Muscle of leg (tissue), 11 donors: ENCODE measurements around the gene RNF115. TPM values are rescaled to one million over a fixed set of nuclear protein-coding genes. Genes with fewer than 3 reads are reported as not detected.
"Not testable (repeated sequence)": the region's sequence is repeated elsewhere in the genome, so short reads cannot be mapped to it uniquely, and the experiment has no call there.

ENCODE experiments used
- DNase-seq: peaks from one replicate; pipeline ENCODE4 v3.0.0; 2013
- H3K27ac ChIP-seq: one replicate; pipeline ENCODE4 v1.5.1; 2013; ENCODE audit warnings: mild to moderate bottlenecking, low read length, control low read depth
- H3K27me3 ChIP-seq: one replicate; pipeline ENCODE4 v1.6.1; 2013; ENCODE audit warnings: low read length; ENCODE audit not compliant: control insufficient read depth, insufficient read depth
- H3K36me3 ChIP-seq: one replicate; pipeline ENCODE4 v1.6.1; 2013; ENCODE audit warnings: low read length; ENCODE audit not compliant: control insufficient read depth, insufficient read depth
- H3K4me1 ChIP-seq: one replicate; pipeline ENCODE4 v1.6.1; 2013; ENCODE audit warnings: low read length; ENCODE audit not compliant: control insufficient read depth, insufficient read depth
- H3K4me3 ChIP-seq: one replicate; pipeline ENCODE4 v1.5.1; 2013; ENCODE audit warnings: low read length, control low read depth
- H3K9me3 ChIP-seq: replicated peaks from 2 replicates; pipeline ENCODE4 v1.6.1; 2013; ENCODE audit warnings: low read depth, low read length; ENCODE audit not compliant: control insufficient read depth
- WGBS: methylation state at CpG from one replicate; pipeline ENCODE4 v1.1.5; 2013; ENCODE audit warnings: missing lambda C conversion rate; ENCODE audit not compliant: insufficient coverage; 5-methylcytosine and 5-hydroxymethylcytosine counted together
- polyA plus RNA-seq, 8 donors: library from polyadenylated mRNA; unstranded; fragments of 120-200 nt; gene quantifications; one replicate each; pipeline versions ENCODE4 v1.2.1 to v1.2.3, GENCODE V29; 2013; ENCODE audit warnings: inconsistent platforms in 1 of 8, low replicate concordance in 1 of 8; ENCODE audit not compliant: insufficient read length in 8 of 8, insufficient read depth in 1 of 8
- total RNA-seq: library from RNA; stranded (reverse); fragments of 120-200 nt; gene quantifications from one replicate; pipeline ENCODE4 v1.2.4, GENCODE V29; 2013

RNF115 gene
- total and polyA plus RNA-seq, 9 donors: 10.8 to 18.8 (median 13.7) TPM

DNA sequence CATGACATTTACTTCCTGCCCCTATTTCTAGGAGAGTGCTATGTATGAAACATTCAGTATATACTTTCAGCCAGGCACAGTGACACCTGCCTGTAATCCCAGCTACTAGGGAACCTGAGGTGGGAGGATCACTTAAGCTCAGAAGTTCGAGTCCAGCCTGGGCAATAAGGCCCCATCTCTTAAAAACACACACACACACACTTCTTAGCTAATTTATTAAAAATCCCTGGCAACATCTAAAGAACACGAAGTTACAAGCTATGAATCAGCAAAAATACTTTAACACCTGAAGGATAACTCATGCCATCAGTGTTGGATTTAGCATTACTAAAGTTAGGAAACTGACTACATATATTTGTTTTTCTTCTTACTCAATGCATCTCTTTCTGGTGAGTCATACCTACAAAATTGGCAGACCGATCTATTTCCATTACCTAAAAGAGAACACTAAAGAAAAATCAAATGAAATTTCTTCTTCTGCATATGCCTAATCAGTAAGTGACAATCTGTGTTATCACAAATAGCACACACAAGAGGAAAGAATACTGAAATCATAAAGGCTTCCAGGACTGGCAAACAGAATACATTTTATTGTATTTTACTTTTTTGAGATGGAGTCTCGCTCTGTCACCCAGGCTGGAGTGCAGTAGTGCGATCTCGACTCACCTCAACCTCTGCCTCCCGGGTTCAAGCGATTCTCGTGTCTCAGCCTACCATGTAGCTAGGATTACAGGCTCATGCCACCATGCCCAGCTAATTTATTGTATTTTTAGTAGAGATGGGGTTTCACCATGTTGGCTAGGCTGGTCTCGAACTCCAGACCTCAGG is 41.4 kb downstream of the RNF115 start:
- H3K27me3 ChIP-seq: no peaks in the 10 kb centered on the region
- DNase-seq: peak; percentile 70
- no peak overlapping the region for H3K27ac ChIP-seq
- no peak overlapping the region for H3K4me3 ChIP-seq
- no peaks in the 10 kb centered on the region for H3K4me1 ChIP-seq
- no peaks in the 10 kb centered on the region for H3K9me3 ChIP-seq
- peaks cover 7% of the 10 kb centered on the region for H3K36me3 ChIP-seq
- no CpG with 5 or more reads among the region's 10 CpGs for WGBS

DNA sequence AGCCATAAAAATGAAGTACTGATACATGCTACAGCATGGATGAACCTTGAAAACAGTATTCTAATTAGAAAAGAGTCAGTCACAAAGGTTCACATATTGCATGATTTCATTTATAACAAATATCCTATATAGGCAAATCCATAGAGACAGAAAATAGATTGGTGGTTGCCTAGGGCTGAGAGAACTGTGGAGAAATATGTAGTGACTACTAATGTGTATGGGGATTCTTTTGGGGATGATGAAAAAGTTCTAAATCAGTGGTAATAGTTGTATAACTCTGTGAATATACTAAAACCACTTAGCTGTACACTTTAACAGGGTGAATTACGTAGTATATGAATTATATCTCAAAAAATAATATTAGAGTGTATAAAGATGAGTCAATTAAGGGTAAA is 45.8 kb downstream of the RNF115 start:
- H3K27ac ChIP-seq: no peak overlapping the region

DNA sequence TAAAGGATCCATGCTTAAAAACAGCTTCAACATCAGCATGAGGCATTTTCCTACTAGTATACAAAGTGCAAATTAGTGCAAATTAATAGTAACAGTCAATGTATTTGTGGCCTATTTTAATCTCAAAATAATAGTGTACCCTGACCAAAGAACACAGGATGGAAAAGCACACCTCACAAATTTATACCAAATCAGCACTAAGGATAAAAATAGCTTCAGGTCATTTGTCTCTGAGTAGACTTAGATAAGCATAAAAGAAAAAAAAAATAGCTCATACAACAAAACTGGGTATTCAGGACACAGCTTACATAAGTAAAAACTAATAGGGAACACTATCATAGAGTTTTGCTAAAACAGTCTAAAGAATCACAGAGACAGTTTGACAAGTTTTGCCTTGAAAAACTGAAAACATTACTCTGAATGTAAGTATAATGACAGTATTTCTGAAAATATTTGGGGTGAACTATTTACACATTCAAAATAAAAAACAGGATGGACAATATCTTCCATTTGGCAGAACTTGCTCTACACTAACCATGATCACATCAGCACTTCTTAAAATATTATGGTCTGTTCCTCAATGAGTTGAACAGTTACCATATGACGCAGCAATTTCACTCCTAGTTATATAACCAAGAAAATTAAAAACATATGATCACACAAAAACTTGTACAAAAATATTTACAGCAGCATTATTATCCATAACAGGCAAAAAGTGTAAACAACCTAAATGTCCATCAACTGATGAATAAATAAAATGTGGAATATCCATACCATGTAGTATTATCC is 46.3 kb downstream of the RNF115 start:
- no peak overlapping the region for H3K4me3 ChIP-seq
- H3K27me3 ChIP-seq: no peaks in the 10 kb centered on the region
- WGBS: no CpG with 5 or more reads among the region's 1 CpG
- H3K9me3 ChIP-seq: no peaks in the 10 kb centered on the region
- no peaks in the 10 kb centered on the region for H3K4me1 ChIP-seq
- H3K27ac ChIP-seq: no peak overlapping the region
- DNase-seq: peak; percentile 8
- H3K36me3 ChIP-seq: peaks cover 4% of the 10 kb centered on the region

More for the DNA sequence above, 45.8 kb downstream of the RNF115 start:
- Histone ChIP-seq H3K36me3 (peaks cover 4% of the 10 kb centered on the region), H3K27me3 (no peaks in the 10 kb centered on the region), H3K4me1 (no peaks in the 10 kb centered on the region), H3K9me3 (no peaks in the 10 kb centered on the region), H3K4me3 (no peak overlapping the region)
- DNase-seq: no peak
- no CpG with 5 or more reads among the region's 1 CpG for WGBS

DNA sequence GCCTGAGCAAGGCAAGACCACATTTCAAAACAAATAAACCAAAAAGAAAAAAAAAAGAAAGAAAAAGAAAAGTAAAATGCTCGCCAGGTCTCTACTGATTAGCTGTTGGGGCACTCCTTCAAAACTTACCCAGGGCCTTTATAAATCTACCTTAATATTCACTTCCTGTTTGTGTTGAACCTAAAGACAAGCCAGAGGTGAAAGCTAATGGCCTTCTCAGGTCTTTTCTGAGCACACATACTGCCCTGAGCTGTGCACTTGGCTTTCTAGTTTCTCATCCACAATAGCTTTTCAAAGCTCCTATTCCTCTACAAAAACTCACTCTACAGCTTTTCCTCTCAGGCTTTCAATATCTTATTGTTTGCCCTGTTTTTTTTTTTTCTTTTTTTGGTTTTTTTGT is 50.5 kb downstream of the RNF115 start:
- Histone ChIP-seq H3K27ac (no peak overlapping the region), H3K36me3 (peaks cover 6% of the 10 kb centered on the region), H3K4me1 (no peaks in the 10 kb centered on the region), H3K27me3 (no peaks in the 10 kb centered on the region), H3K4me3 (no peak overlapping the region), H3K9me3 (no peaks in the 10 kb centered on the region)
- no CpG with 5 or more reads among the region's 1 CpG for WGBS
- DNase-seq: no peak

DNA sequence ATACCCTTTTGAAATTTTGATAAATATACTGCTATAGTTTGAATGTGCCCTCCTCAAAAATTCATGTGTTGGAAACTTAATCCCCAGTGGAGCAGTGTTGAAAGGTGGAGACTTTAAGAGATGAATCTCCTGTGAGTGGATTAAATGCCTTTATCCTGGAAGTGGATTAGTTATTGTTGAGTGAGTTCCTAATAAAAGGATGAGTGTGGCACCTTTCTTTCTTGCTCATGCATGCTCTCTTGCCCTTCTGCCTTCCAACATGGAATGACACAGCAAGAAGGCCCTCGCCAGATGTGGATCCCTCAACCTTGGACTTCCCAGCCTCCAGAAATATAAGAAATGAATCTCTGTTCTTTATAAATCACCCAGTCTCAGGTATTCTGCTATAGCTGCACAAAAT is 52.8 kb downstream of the RNF115 start:
- no peaks in the 10 kb centered on the region for H3K9me3 ChIP-seq
- no peaks in the 10 kb centered on the region for H3K27me3 ChIP-seq
- DNase-seq: no peak
- no peak overlapping the region for H3K4me3 ChIP-seq
- no peaks in the 10 kb centered on the region for H3K4me1 ChIP-seq
- peaks cover 6% of the 10 kb centered on the region for H3K36me3 ChIP-seq
- no CpG with 5 or more reads among the region's 1 CpG for WGBS
- H3K27ac ChIP-seq: no peak overlapping the region

DNA sequence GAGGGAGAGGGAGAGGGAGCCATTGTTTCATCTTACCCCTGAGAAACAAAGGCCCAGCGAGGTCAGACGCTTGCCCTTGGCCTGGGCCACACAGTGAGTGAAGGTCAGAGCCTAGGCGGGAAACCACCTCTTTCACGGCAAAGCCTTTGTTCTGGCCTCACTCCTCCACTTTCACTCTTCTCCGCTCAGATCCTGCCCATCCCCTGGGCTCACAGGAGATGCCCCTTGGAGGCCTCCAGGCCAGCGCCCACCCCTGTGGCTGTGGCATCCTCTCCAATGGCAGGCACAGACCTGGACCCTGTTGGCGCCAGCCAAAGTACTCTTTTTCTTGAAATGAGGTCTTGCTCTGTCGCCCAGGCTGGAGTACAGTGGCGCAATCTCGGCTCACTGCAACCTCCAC is 55.9 kb downstream of the RNF115 start:
- H3K27ac ChIP-seq, H3K9me3 ChIP-seq, H3K27me3 ChIP-seq, H3K4me1 ChIP-seq, H3K36me3 ChIP-seq, H3K4me3 ChIP-seq, DNase-seq: not testable (repeated sequence)
- WGBS: no CpG with 5 or more reads among the region's 10 CpGs

DNA sequence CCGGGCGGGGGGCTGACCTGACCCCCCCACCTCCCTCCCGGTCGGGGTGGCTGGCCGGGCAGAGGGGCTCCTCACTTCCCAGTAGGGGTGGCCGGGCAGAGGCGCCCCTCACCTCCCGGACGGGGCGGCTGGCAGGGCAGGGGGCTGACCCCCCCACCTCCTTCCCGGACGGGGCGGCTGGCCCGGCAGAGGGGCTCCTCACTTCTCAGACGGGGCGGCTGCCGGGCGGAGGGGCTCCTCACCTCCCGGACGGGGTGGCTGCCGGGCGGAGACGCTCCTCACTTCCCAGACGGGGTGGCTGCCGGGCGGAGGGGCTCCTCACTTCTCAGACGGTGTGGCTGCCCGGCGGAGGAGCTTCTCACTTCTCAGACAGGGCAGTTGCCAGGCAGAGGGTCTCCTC is 57.0 kb downstream of the RNF115 start:
- H3K36me3 ChIP-seq, H3K27me3 ChIP-seq, H3K27ac ChIP-seq, DNase-seq, H3K4me3 ChIP-seq, H3K9me3 ChIP-seq, H3K4me1 ChIP-seq: not testable (repeated sequence)
- 98% methylated on average over 21 of the region's 29 CpGs for WGBS

DNA sequence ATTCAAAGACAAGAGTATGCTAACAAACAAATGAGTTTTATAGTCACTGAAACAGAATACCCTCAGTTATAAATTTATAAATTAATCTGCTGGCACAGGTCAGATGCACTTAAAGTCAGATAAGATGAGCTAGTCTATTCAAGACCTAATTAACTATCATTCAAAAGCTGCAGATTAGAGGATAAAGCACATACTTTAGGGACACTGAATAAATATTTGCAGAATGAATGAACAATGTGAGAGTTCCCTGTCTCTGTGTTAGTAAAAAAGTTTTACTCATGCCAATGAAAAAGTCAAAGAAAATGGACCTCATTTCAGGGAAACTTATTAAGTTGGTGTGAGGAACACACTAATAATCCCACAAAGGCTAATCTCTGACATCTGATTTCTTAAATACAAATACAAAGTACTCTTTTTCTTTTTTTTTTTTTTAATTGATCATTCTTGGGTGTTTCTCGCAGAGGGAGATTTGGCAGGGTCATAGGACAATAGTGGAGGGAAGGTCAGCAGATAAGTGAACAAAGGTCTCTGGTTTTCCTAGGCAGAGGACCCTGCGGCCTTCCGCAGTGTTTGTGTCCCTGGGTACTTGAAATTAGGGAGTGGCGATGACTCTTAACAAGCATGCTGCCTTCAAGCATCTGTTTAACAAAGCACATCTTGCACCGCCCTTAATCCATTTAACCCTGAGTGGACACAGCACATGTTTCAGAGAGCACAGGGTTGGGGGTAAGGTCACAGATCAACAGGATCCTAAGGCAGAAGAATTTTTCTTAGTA is 58.1 kb downstream of the RNF115 start:
- not testable (repeated sequence) for H3K27ac ChIP-seq, H3K27me3 ChIP-seq, DNase-seq, H3K4me3 ChIP-seq, H3K9me3 ChIP-seq, H3K4me1 ChIP-seq
- peaks cover 12% of the 10 kb centered on the region for H3K36me3 ChIP-seq
- WGBS: no CpG with 5 or more reads among the region's 5 CpGs

DNA sequence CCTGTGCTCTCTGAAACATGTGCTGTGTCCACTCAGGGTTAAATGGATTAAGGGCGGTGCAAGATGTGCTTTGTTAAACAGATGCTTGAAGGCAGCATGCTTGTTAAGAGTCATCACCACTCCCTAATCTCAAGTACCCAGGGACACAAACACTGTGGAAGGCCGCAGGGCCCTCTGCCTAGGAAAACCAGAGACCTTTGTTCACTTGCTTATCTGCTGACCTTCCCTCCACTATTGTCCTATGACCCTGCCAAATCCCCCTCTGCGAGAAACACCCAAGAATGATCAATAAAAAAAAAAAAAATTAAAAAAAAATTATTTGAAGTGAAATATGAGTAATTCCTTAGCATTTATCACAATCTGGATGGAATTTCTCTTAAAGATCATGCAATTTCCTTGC is 58.8 kb downstream of the RNF115 start:
- WGBS: no CpG with 5 or more reads among the region's 3 CpGs
- not testable (repeated sequence) for H3K27ac ChIP-seq, DNase-seq

More for the DNA sequence above, 58.8 kb downstream of the RNF115 start:
- not testable (repeated sequence) for H3K4me1 ChIP-seq, H3K4me3 ChIP-seq, H3K9me3 ChIP-seq, H3K27me3 ChIP-seq
- H3K36me3 ChIP-seq: peaks cover 12% of the 10 kb centered on the region
